ENCODE results near the gene VSIG2. TPM values are rescaled to one million over a fixed set of nuclear protein-coding genes. Genes with fewer than 3 reads are reported as not detected.

The VSIG2 gene
- polyA plus RNA-seq, 3 donors, result not detected

- Histone ChIP-seq H3K79me2 (ENCODE audit: insufficient read depth, low read length) (no peaks in the 10 kb centered on the region), H3K4me1 (ENCODE audit: control insufficient read depth in 1 of 2, insufficient read depth in 2 of 2, low read length in 2 of 2) (peaks cover 63 to 65% of the 10 kb centered on the region in 2 donors), H4K20me1 (ENCODE audit: insufficient read depth, low read length) (no peaks in the 10 kb centered on the region), H3K27ac (ENCODE audit: low read depth in 1 of 2, low read length in 2 of 2) (no peak overlapping the region), H2AFZ (ENCODE audit: insufficient read depth, low read depth, low read length, poor library complexity, severe bottlenecking) (peak overlapping the region; percentile 73), H3K9me3 (replicated peaks in 1 of 2; ENCODE audit: control insufficient read depth in 1 of 2, insufficient read depth in 1 of 2, low read length in 2 of 2) (no peaks in the 10 kb centered on the region), H3K4me3 (replicated peaks in 1 of 3; ENCODE audit: low read depth in 2 of 3, low read length in 3 of 3) (peak overlapping the region in 1 of 3 experiments; percentile 63), H3K27me3 (ENCODE audit: control insufficient read depth in 2 of 2, insufficient read depth in 2 of 2, low read length in 2 of 2) (no peaks in the 10 kb centered on the region), H3K9ac (ENCODE audit: insufficient read depth, low read length, poor library complexity, severe bottlenecking) (no peak overlapping the region), H3K4me2 (replicated peaks; ENCODE audit: extremely low read depth, low read length, poor library complexity, severe bottlenecking) (peak overlapping the region; percentile 67), H3K36me3 (replicated peaks in 1 of 2; ENCODE audit: control insufficient read depth in 1 of 2, insufficient read depth in 2 of 2, low read length in 2 of 2) (no peaks in the 10 kb centered on the region)
- Mint-ChIP-seq H3K4me3 (peak overlapping the region in 1 of 2 donors; percentile 52), H3K9me3 (no peaks in the 10 kb centered on the region), H3K27ac (peak overlapping the region; percentile 13 to 77 (median 60)), H3K27me3 (ENCODE audit: low read depth in 3 of 3) (peaks cover 8 to 11% (median 9%) of the 10 kb centered on the region in 3 donors), H3K4me1 (peaks cover 70% of the 10 kb centered on the region), H3K36me3 (no peaks in the 10 kb centered on the region)
- intact Hi-C loops (cut with micrococcal nuclease), result no loop called here
- DNase-seq, result peak in 2 of 3 donors; percentile 41 to 46
- no peak for TF ChIP-seq CTCF (IDR thresholded peaks at IDR 0.05)
- 0% methylated on average over 5 of the region's 6 CpGs for WGBS (ENCODE audit: insufficient coverage)
Measured at GRCh38 chr11:124725719-124726105, 26.3 kb downstream of the VSIG2 start.

DNA sequence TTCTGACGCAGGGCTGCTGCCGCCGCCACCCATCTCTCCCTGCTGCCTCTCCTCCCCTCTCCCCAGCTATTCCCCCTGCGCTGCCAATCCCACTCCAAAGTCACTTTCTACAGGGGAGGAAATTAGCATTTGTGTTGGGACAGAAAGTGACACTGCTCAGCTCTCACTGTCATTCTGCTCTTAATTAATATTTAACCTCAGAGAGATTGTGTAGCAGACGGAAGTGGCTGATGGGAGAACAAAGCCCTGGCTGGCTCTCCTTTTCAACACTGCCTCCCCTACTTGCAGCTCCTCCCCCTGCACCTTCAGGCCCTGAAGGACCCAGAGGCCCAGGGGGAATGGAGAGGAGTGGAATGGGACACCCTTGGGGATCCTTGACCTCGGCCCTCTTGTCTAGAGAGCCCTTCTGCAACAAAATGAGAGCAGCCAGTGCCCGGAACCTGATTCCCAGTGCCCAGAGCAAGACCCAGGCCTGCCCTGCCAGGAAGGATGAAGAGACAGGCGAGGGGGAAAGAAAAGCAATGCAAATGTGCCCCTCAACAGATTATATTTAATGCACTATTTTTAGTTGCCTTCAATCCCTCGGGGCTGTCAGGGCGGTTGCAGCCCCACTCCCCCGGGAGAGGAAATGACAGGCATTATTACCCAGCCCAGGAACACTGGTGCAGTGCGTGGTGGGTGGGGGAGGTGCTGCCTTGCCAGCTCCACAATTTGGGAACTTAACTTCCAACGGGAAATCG, 26.9 kb downstream of the VSIG2 start:
- H3K36me3 Mint-ChIP-seq, result no peaks in the 10 kb centered on the region
- WGBS (ENCODE audit: insufficient coverage), result 0% methylated on average over 2 of the region's 14 CpGs
- Histone ChIP-seq H3K4me2 (replicated peaks; ENCODE audit: extremely low read depth, low read length, poor library complexity, severe bottlenecking) (peak overlapping the region; percentile 67), H3K4me3 (replicated peaks in 1 of 3; ENCODE audit: low read depth in 2 of 3, low read length in 3 of 3) (peak overlapping the region in 1 of 3 experiments; percentile 63), H3K27me3 (ENCODE audit: control insufficient read depth in 2 of 2, insufficient read depth in 2 of 2, low read length in 2 of 2) (no peaks in the 10 kb centered on the region), H3K9me3 (replicated peaks in 1 of 2; ENCODE audit: control insufficient read depth in 1 of 2, insufficient read depth in 1 of 2, low read length in 2 of 2) (no peaks in the 10 kb centered on the region), H3K79me2 (ENCODE audit: insufficient read depth, low read length) (no peaks in the 10 kb centered on the region), H3K36me3 (replicated peaks in 1 of 2; ENCODE audit: control insufficient read depth in 1 of 2, insufficient read depth in 2 of 2, low read length in 2 of 2) (no peaks in the 10 kb centered on the region), H3K9ac (ENCODE audit: insufficient read depth, low read length, poor library complexity, severe bottlenecking) (no peak overlapping the region), H4K20me1 (ENCODE audit: insufficient read depth, low read length) (no peaks in the 10 kb centered on the region), H3K27ac (ENCODE audit: low read depth in 1 of 2, low read length in 2 of 2) (no peak overlapping the region), H2AFZ (ENCODE audit: insufficient read depth, low read depth, low read length, poor library complexity, severe bottlenecking) (peak overlapping the region; percentile 73), H3K4me1 (ENCODE audit: control insufficient read depth in 1 of 2, insufficient read depth in 2 of 2, low read length in 2 of 2) (peaks cover 59 to 60% of the 10 kb centered on the region in 2 donors)
- no peaks in the 10 kb centered on the region for H3K9me3 Mint-ChIP-seq
- peaks cover 68% of the 10 kb centered on the region for H3K4me1 Mint-ChIP-seq
- peak overlapping the region; percentile 47 to 52 for H3K4me3 Mint-ChIP-seq
- H3K27me3 Mint-ChIP-seq (ENCODE audit: low read depth in 3 of 3), result peaks cover 8 to 12% (median 9%) of the 10 kb centered on the region in 3 donors
- peak overlapping the region in 6 of 7 donors; percentile 13 to 77 (median 52) for H3K27ac Mint-ChIP-seq
- DNase-seq, result no peak
- TF ChIP-seq CTCF (IDR thresholded peaks at IDR 0.05), result no peak
- intact Hi-C loops (cut with micrococcal nuclease), result no loop called here
